HEK293T (cell line): ENCODE results near the gene CCSER1.

Source experiments
- CTCF ChIA-PET: fragments of 350-600 bp; formaldehyde crosslinking; extraction: SDS; loops from one replicate; lab custom pipeline; 2021; ENCODE audit warnings: antibody characterized with exemption, inconsistent platforms; lab: Yijun Ruan, JAX
- POLR2A ChIA-PET: fragments of 350-600 bp; formaldehyde crosslinking; extraction: SDS; loops from one replicate; lab custom pipeline; 2020; ENCODE audit warnings: antibody characterized with exemption, inconsistent platforms; lab: Yijun Ruan, JAX
- DNase-seq: peaks from one replicate; pipeline ENCODE4 v3.0.0; 2012; ENCODE audit warnings: mixed read lengths; ENCODE audit errors: extremely low spot score
- ARNT ChIP-seq: fragments of 450-650 bp; IDR thresholded peaks from 2 replicates; pipeline ENCODE4 v1.6.1; 2017; ENCODE audit warnings: mild to moderate bottlenecking
- BHLHE40 ChIP-seq: fragments of 450-650 bp; IDR thresholded peaks from 2 replicates; pipeline ENCODE4 v1.6.1; 2016; ENCODE audit warnings: mild to moderate bottlenecking, moderate library complexity, borderline replicate concordance
- CTBP1 ChIP-seq: fragments of 450-650 bp; IDR thresholded peaks from 2 replicates; pipeline ENCODE4 v1.6.1; 2016; ENCODE audit warnings: borderline replicate concordance
- ELF4 ChIP-seq: fragments of 450-650 bp; IDR thresholded peaks from 2 replicates; pipeline ENCODE4 v1.6.1; 2017; ENCODE audit warnings: antibody characterized with exemption
- FOXA1 ChIP-seq: fragments of 450-650 bp; IDR thresholded peaks from 2 replicates; pipeline ENCODE4 v1.6.1; 2016; ENCODE audit warnings: mild to moderate bottlenecking
- FOXK2 ChIP-seq: fragments of 450-650 bp; IDR thresholded peaks from 2 replicates; pipeline ENCODE4 v1.6.1; 2016; ENCODE audit warnings: mild to moderate bottlenecking
- FOXM1 ChIP-seq: fragments of 450-650 bp; IDR thresholded peaks from 2 replicates; pipeline ENCODE4 v1.6.1; 2017; ENCODE audit warnings: mild to moderate bottlenecking, borderline replicate concordance
- HDGF ChIP-seq: fragments of 450-650 bp; IDR thresholded peaks from 2 replicates; pipeline ENCODE4 v1.6.1; 2017; ENCODE audit warnings: antibody characterized with exemption, borderline replicate concordance
- L3MBTL2 ChIP-seq: fragments of 450-650 bp; conservative IDR thresholded peaks from 2 replicates; pipeline ENCODE4 v1.6.1; 2016; ENCODE audit warnings: mild to moderate bottlenecking
- LEF1 ChIP-seq: fragments of 450-650 bp; IDR thresholded peaks from 2 replicates; pipeline ENCODE4 v1.6.1; 2017; ENCODE audit warnings: mild to moderate bottlenecking, borderline replicate concordance
- NFRKB ChIP-seq: fragments of 450-650 bp; IDR thresholded peaks from 2 replicates; pipeline ENCODE4 v1.6.1; 2016; ENCODE audit warnings: mild to moderate bottlenecking, moderate library complexity
- SP1 ChIP-seq: fragments of 450-650 bp; IDR thresholded peaks from 2 replicates; pipeline ENCODE4 v1.6.1; 2017
- SUZ12 ChIP-seq: fragments of 450-650 bp; IDR thresholded peaks from 2 replicates; pipeline ENCODE4 v1.6.1; 2016; ENCODE audit warnings: mild to moderate bottlenecking
- TARDBP ChIP-seq: fragments of 450-650 bp; IDR thresholded peaks from 2 replicates; pipeline ENCODE4 v1.6.1; 2016
- ZNF384 ChIP-seq: fragments of 450-650 bp; IDR thresholded peaks from 2 replicates; pipeline ENCODE4 v1.6.1; 2016
- TF ChIP-seq, protein P1 (sequence below): fragments of 450-650 bp; IDR thresholded peaks from 2 replicates; pipeline ENCODE4 v1.6.1; 2016

Gene CCSER1

DNA sequence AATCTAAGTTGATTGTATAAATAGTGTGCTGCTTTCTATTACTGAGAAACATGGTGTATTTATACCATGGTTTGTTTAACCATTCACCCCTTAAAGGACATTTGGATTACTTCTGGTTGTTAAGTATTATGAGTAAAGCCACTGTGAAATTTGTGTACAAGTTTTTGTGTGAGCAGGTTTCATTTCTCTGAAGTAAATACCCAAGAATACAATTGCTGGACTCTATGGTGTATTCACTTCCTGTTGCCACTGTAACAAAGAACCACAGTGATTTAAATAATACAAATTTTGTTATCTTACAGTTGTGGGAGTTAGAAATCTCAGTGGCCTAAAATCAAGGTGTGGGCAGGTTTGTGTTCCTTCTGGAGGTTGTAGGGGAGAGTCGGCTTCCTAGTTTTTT, 869.6 kb downstream of the CCSER1 start:
- ChIA-PET CTCF (no interaction called here), POLR2A (no interaction called here)
- no peak for DNase-seq
- TF ChIP-seq FOXK2 (no peak), CTBP1 (no peak), LEF1 (no peak), ARNT (no peak), SP1 (no peak), SUZ12 (no peak)

DNA sequence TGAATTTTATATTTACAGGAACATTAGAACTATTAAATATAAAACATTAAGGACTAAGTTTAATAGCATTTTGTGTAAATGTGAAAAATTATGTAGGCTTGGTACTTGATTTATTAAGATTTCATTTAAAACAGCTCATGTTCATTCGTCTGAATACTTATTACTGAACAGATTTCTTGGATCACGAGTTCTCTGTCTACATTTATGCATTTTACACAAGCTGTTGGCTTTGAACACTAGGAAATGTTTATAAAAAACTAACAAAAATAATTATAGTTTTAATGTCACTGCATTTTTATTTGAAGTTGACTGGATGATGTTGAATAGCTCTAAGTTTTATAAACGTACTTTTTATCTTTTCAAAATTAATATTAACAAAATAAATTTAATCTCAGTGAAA, 888.7 kb downstream of the CCSER1 start:
- POLR2A ChIA-PET = no interaction called here
- CTCF ChIA-PET = no interaction called here
- TF ChIP-seq TARDBP (no peak), SP1 (no peak), L3MBTL2 (no peak), FOXM1 (no peak)
- no peak for DNase-seq

DNA sequence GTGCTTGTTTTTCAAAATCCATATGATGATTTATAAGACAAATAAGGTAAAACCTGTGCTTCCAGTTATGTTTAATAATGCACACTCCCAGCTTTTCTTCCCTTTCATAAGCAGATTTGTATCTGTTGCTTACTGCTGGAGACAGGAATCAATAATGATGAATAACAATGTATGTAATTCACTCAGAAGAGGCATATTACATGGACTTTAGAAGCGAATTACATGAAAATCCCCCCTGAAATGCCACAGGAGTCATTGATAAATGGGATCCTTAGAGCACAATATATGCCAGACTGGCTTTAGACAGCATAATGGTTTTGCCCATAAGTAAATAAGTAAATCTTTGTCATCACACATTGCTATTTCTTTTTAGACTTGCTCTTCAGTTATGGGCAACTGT, 892.3 kb downstream of the CCSER1 start:
- ChIA-PET CTCF (no interaction called here), POLR2A (no interaction called here)
- TF ChIP-seq FOXA1 = no peak
- TF ChIP-seq SP1 = no peak
- no peak for TF ChIP-seq ELF4
- no peak for TF ChIP-seq TARDBP
- no peak for TF ChIP-seq NFRKB
- TF ChIP-seq FOXM1 = no peak
- no peak for TF ChIP-seq BHLHE40
- no peak for DNase-seq

DNA sequence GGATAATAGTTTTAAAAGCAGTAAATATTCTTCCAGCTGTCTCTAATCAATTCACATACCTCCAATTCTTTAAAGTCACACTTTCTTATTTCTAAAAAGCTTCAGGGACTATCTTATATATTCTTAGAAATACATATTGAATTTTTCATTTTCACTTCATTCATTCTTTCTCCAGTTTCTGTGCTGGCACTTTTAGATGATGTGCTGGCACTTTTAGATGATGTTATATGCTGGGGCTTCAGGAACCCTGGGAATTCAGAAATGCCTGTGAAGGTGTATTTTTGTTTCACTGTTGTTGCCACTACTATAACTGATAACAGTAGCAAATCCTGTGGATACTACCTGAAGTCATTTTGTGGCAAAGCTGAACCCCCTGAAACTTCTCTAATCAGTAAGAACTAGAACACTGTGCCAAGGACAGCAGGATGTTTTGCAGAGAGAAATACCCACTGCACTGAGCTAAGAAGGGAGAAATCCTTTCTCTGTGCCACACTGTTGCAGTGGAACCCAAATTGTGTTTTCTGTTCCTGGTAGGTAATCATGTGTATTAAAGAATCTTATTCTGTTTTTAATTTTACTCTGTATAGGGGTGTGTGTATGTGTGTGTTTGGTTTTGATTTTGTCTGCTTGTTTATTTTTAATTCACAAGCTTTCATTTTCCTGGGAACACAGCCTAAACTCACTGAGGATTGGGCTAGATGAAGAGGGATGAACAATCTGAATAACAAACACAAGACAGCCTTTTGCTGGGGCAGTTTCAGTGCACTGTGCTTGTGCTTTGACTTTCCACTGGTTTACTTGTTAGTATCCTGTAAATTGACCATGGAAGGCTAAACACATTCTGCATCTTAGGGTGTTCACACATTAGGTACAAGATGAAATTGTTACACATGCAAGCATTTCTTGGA, 898.3 kb downstream of the CCSER1 start:
- DNase-seq = no peak
- CTCF ChIA-PET = interaction anchor here (0.5 kb wide), 1 partner anchor 81 kb away, joined by 4 read pairs; no protein-coding TSS in a partner anchor
- no peak for TF ChIP-seq NFRKB
- TF ChIP-seq CTBP1 = no peak
- TF ChIP-seq BHLHE40 = no peak
- TF ChIP-seq ZNF384 = no peak
- TF ChIP-seq LEF1 = no peak
- no peak for TF ChIP-seq ELF4
- no peak for TF ChIP-seq SUZ12
- no peak for TF ChIP-seq SP1
- TF ChIP-seq HDGF = no peak
- TF ChIP-seq L3MBTL2 = no peak
- no peak for TF ChIP-seq FOXK2
- TF ChIP-seq, protein P1, sequence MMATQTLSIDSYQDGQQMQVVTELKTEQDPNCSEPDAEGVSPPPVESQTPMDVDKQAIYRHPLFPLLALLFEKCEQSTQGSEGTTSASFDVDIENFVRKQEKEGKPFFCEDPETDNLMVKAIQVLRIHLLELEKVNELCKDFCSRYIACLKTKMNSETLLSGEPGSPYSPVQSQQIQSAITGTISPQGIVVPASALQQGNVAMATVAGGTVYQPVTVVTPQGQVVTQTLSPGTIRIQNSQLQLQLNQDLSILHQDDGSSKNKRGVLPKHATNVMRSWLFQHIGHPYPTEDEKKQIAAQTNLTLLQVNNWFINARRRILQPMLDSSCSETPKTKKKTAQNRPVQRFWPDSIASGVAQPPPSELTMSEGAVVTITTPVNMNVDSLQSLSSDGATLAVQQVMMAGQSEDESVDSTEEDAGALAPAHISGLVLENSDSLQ = no peak
- no peak for TF ChIP-seq TARDBP
- no peak for TF ChIP-seq FOXA1
- no peak for TF ChIP-seq FOXM1
- TF ChIP-seq ARNT = no peak
- POLR2A ChIA-PET = no interaction called here

DNA sequence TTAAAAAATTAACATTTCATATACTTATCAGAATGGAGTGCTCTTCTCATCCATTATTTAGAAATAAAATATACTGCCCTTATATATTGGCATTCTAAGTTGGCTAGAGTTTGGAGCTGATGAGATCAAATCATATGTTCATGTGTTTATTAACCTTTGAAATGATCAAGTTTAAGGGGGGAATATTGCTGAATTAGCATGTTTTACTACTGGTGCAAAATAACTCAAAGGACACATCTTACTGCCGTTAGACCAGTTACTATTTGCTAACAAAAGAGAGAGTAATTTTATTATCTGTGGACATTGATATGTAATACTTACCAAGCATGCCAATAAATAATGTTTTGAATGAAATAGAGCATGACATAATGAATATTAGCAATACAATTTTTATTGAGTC, 901.0 kb downstream of the CCSER1 start:
- TF ChIP-seq SP1 = no peak
- TF ChIP-seq TARDBP = no peak
- no peak for TF ChIP-seq NFRKB
- no peak for TF ChIP-seq SUZ12
- TF ChIP-seq CTBP1 = no peak
- no peak for TF ChIP-seq FOXM1
- no peak for TF ChIP-seq FOXK2
- TF ChIP-seq ARNT = no peak
- no peak for TF ChIP-seq FOXA1
- no peak for TF ChIP-seq ZNF384
- TF ChIP-seq LEF1 = no peak
- TF ChIP-seq ELF4 = no peak
- no peak for TF ChIP-seq BHLHE40
- TF ChIP-seq, protein P1 = no peak
- no peak for TF ChIP-seq L3MBTL2
- TF ChIP-seq HDGF = no peak
- ChIA-PET POLR2A (no interaction called here), CTCF (no interaction called here)
- no peak for DNase-seq

DNA sequence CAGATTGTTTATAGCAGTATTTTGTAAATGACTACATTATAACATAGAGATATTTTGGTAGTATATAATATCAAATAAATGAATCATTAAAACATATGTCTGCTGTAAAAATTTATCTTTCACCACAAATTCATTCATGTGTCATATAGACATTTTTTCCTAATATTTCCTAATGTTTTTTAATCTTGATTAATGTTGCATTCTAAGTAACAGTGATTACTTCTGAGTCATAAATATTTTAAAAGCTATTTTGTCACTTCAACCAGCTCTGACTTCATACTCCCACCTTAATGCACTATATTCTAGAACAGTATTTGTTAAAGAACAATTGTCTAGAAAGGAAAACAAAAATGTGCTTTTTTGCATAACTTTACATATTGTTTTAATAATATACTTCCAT, 904.6 kb downstream of the CCSER1 start:
- TF ChIP-seq SUZ12 (no peak), FOXA1 (no peak), FOXK2 (no peak)
- ChIA-PET POLR2A (no interaction called here), CTCF (no interaction called here)
- DNase-seq = no peak

DNA sequence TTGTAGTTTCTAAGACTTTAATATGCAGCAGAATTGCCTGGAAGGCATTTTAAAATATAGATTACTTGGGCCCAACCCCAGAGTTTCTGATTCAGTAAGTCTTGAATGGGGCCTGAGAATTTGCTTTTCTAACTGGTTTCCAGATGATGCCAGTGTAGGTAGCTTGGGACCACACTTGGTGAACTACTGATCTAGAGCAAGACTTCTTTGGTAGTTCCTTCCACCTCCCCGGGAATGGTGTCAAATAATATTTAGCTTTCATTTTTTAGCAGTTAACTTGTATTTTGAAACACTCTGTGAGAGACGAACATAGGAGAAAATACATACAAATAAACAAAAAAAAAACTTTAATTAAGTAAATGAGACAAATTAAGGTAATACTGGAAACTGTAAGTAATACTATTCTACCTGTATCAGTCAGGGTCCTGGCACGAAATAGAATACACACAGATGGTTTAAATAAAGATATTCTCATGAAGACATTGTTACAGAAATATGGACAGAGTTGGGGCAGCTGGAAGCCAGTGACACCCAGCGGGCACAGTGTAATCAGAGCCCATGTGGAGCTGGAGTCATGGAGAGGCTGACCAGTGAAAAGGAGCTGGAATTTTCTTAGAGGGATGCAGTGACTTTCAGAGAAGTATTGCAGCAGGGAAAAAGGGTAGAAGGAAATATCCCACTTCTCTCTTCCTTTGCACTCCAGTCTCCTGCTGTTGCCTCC, 905.7 kb downstream of the CCSER1 start:
- TF ChIP-seq, protein P1 = no peak
- TF ChIP-seq ZNF384 (no peak), NFRKB (no peak), ELF4 (no peak), SP1 (no peak), TARDBP (no peak), SUZ12 (no peak), LEF1 (no peak), FOXM1 (no peak), HDGF (no peak), FOXK2 (no peak), BHLHE40 (no peak), L3MBTL2 (no peak), FOXA1 (no peak), ARNT (no peak), CTBP1 (no peak)
- ChIA-PET CTCF (no interaction called here), POLR2A (no interaction called here)
- DNase-seq = no peak
